Measurements from ENCODE around the gene HBM. TPM values are rescaled to one million over a fixed set of nuclear protein-coding genes. Genes with fewer than 3 reads are reported as not detected.
"Not testable (repeated sequence)": the region's sequence is repeated elsewhere in the genome, so short reads cannot be mapped to it uniquely, and the experiment has no call there.

Gene HBM
- total RNA-seq, 2 donors from 2014 or later: 1.2 TPM; not detected in 1

GRCh38 chr16:119835-120491, 45.8 kb upstream of the HBM start:
- Histone ChIP-seq H3K36me3 (peaks cover 16% of the 10 kb centered on the region), H3K4me3 (no peak overlapping the region), H3K9me3 (no peaks in the 10 kb centered on the region), H3K4me1 (no peaks in the 10 kb centered on the region), H3K27me3 (no peaks in the 10 kb centered on the region), H3K27ac (no peak overlapping the region)
- no peak for DNase-seq (ENCODE audit: low spot score)
- no peak for TF ChIP-seq CTCF (IDR thresholded peaks at IDR 0.05)

- H3K4me1 ChIP-seq: no peaks in the 10 kb centered on the region
- no peak overlapping the region for H3K4me3 ChIP-seq
- H3K27ac ChIP-seq: no peak overlapping the region
- no peaks in the 10 kb centered on the region for H3K9me3 ChIP-seq
- peaks cover 16% of the 10 kb centered on the region for H3K36me3 ChIP-seq
- DNase-seq (ENCODE audit: low spot score): no peak
- no peaks in the 10 kb centered on the region for H3K27me3 ChIP-seq
- no peak for TF ChIP-seq CTCF (IDR thresholded peaks at IDR 0.05)
These were observed 45.0 kb upstream of the HBM start for GRCh38 chr16:120756-121155.

- Histone ChIP-seq H3K9me3 (no peaks in the 10 kb centered on the region), H3K27ac (no peak overlapping the region), H3K36me3 (peaks cover 16% of the 10 kb centered on the region), H3K4me1 (no peaks in the 10 kb centered on the region), H3K27me3 (no peaks in the 10 kb centered on the region), H3K4me3 (no peak overlapping the region)
- no peak for TF ChIP-seq CTCF (IDR thresholded peaks at IDR 0.05)
- no peak for DNase-seq (ENCODE audit: low spot score)
These were observed 43.4 kb upstream of the HBM start for GRCh38 chr16:122361-122760.

- DNase-seq (ENCODE audit: low spot score); H3K4me1 ChIP-seq; H3K27me3 ChIP-seq; H3K27ac ChIP-seq; H3K9me3 ChIP-seq; H3K4me3 ChIP-seq: not testable (repeated sequence)
- peaks cover 16% of the 10 kb centered on the region for H3K36me3 ChIP-seq
These were observed 42.0 kb upstream of the HBM start for GRCh38 chr16:123558-124350.

- Histone ChIP-seq H3K4me1 (no peaks in the 10 kb centered on the region), H3K27me3 (no peaks in the 10 kb centered on the region), H3K27ac (no peak overlapping the region), H3K4me3 (no peak overlapping the region), H3K36me3 (peaks cover 16% of the 10 kb centered on the region), H3K9me3 (no peaks in the 10 kb centered on the region)
- no peak for TF ChIP-seq CTCF (IDR thresholded peaks at IDR 0.05)
- no peak for DNase-seq (ENCODE audit: low spot score)
These were observed 40.8 kb upstream of the HBM start for GRCh38 chr16:125011-125410.

- no peak overlapping the region for H3K27ac ChIP-seq
- H3K4me3 ChIP-seq: no peak overlapping the region
- DNase-seq (ENCODE audit: low spot score): no peak
- no peaks in the 10 kb centered on the region for H3K4me1 ChIP-seq
- H3K27me3 ChIP-seq: no peaks in the 10 kb centered on the region
- TF ChIP-seq CTCF (IDR thresholded peaks at IDR 0.05): no peak
- peaks cover 6% of the 10 kb centered on the region for H3K36me3 ChIP-seq
- H3K9me3 ChIP-seq: no peaks in the 10 kb centered on the region
These were observed 36.7 kb upstream of the HBM start for GRCh38 chr16:129075-129474.
